Liver (tissue), 9 donors: Measurements from ENCODE around the gene CLEC3B. TPM values are rescaled to one million over a fixed set of nuclear protein-coding genes. Genes with fewer than 3 reads are reported as not detected.

Experiments
- DNase-seq: peaks from one replicate; pipeline ENCODE4 v3.0.0-alpha.2; 2017; ENCODE audit warnings: low spot score
- H3K27ac ChIP-seq, 2 donors: one replicate each; pipeline ENCODE4 v1.7.0; 2013; ENCODE audit warnings: inconsistent platforms in 2 of 2, low read length in 2 of 2, control low read depth in 1 of 2, low read depth in 1 of 2, mild to moderate bottlenecking in 1 of 2
- H3K27me3 ChIP-seq, 4 donors: one replicate each; pipeline versions ENCODE4 v1.6.1 to v1.7.0; 2013; ENCODE audit warnings: low read length in 3 of 4, inconsistent platforms in 1 of 4, mild to moderate bottlenecking in 1 of 4, moderate library complexity in 1 of 4; ENCODE audit not compliant: control insufficient read depth in 4 of 4, insufficient read depth in 4 of 4
- H3K36me3 ChIP-seq, 4 donors: one replicate each; pipeline versions ENCODE4 v1.6.1 to v1.7.0; 2013; ENCODE audit warnings: low read length in 3 of 4, mild to moderate bottlenecking in 3 of 4, low read depth in 1 of 4, moderate library complexity in 1 of 4; ENCODE audit not compliant: control insufficient read depth in 4 of 4, insufficient read depth in 3 of 4
- H3K4me1 ChIP-seq, 4 donors: one replicate each; pipeline versions ENCODE4 v1.6.1 to v1.7.0; 2013; ENCODE audit warnings: low read length in 3 of 4, mild to moderate bottlenecking in 3 of 4, moderate library complexity in 1 of 4; ENCODE audit not compliant: control insufficient read depth in 4 of 4, insufficient read depth in 4 of 4
- H3K4me3 ChIP-seq, 3 donors: one replicate each; pipeline versions ENCODE4 v1.6.1 to v1.7.0; 2013; ENCODE audit warnings: low read length in 3 of 3, control low read depth in 1 of 3, low read depth in 1 of 3, mild to moderate bottlenecking in 1 of 3
- H3K9ac ChIP-seq, 2 donors: one replicate each; pipeline ENCODE4 v1.7.0; 2013; ENCODE audit warnings: low read length in 2 of 2, mild to moderate bottlenecking in 2 of 2, moderate library complexity in 2 of 2, control low read depth in 1 of 2, low read depth in 1 of 2
- H3K9me3 ChIP-seq, 4 donors: one replicate each; pipeline versions ENCODE4 v1.6.1 to v1.7.0; 2013; ENCODE audit warnings: low read length in 3 of 4; ENCODE audit not compliant: control insufficient read depth in 4 of 4
- ATF3 ChIP-seq: IDR thresholded peaks from 2 replicates; pipeline ENCODE4 v1.6.1; 2016; ENCODE audit warnings: antibody characterized with exemption
- CTCF ChIP-seq: fragments of 150-350 bp; IDR thresholded peaks from 2 replicates; pipeline ENCODE4 v1.5.1; 2017; ENCODE audit warnings: improper control_type of control experiment, low read depth, low read length; ENCODE audit not compliant: missing input control
- FOXA1 ChIP-seq: IDR thresholded peaks from 2 replicates; pipeline ENCODE4 v1.6.1; 2016; ENCODE audit warnings: antibody characterized with exemption
- FOXA2 ChIP-seq: IDR thresholded peaks from 2 replicates; pipeline ENCODE4 v1.6.1; 2016; ENCODE audit warnings: antibody characterized with exemption
- GABPA ChIP-seq, 2 donors: IDR thresholded peaks in 1 of 2; conservative IDR thresholded peaks in 1 of 2; 2 replicates each; pipeline ENCODE4 v1.6.1; 2016; ENCODE audit warnings: antibody characterized with exemption in 2 of 2, mild to moderate bottlenecking in 1 of 2, moderate library complexity in 1 of 2
- HNF4A ChIP-seq, 2 donors: conservative IDR thresholded peaks; 2 replicates each; pipeline ENCODE4 v1.6.1; 2016; ENCODE audit warnings: antibody characterized with exemption in 2 of 2, mild to moderate bottlenecking in 2 of 2
- HNF4G ChIP-seq: IDR thresholded peaks from 2 replicates; pipeline ENCODE4 v1.6.1; 2016; ENCODE audit warnings: antibody characterized with exemption
- JUND ChIP-seq, 2 donors: IDR thresholded peaks; 2 replicates each; pipeline ENCODE4 v1.6.1; 2016; ENCODE audit warnings: antibody characterized with exemption in 2 of 2
- MAX ChIP-seq: IDR thresholded peaks from 2 replicates; pipeline ENCODE4 v1.6.1; 2016; ENCODE audit warnings: antibody characterized with exemption
- NR2F2 ChIP-seq: IDR thresholded peaks from 2 replicates; pipeline ENCODE4 v1.6.1; 2016; ENCODE audit warnings: antibody characterized with exemption
- REST ChIP-seq: IDR thresholded peaks from 2 replicates; pipeline ENCODE4 v1.6.1; 2016; ENCODE audit warnings: antibody characterized with exemption, mild to moderate bottlenecking
- RXRA ChIP-seq, 2 donors: IDR thresholded peaks; 2 replicates each; pipeline ENCODE4 v1.6.1; 2017 to 2018; ENCODE audit warnings: antibody characterized with exemption in 2 of 2, mild to moderate bottlenecking in 1 of 2
- SP1 ChIP-seq: IDR thresholded peaks from 2 replicates; pipeline ENCODE4 v1.6.1; 2018; ENCODE audit warnings: antibody characterized with exemption, mild to moderate bottlenecking
- YY1 ChIP-seq: IDR thresholded peaks from 2 replicates; pipeline ENCODE4 v1.6.1; 2016; ENCODE audit warnings: antibody characterized with exemption, mild to moderate bottlenecking
- WGBS: extraction: QIAGEN DNeasy Blood & Tissue Kit; methylation state at CpG from one replicate; pipeline ENCODE4 v1.1.7; 2013; 5-methylcytosine and 5-hydroxymethylcytosine counted together
- polyA plus RNA-seq, 2 donors: library from polyadenylated mRNA; stranded (reverse) in 1 of 2; unstranded in 1 of 2; fragments of 200-250 nt in 1 of 2; fragments of >200 nt in 1 of 2; fragmentation: Nextera tagmentation in 1 of 2; extraction: Ambion mirVana in 1 of 2; gene quantifications; one replicate each; pipeline versions ENCODE4 v1.2.1 to v1.2.3, GENCODE V29; 2013 to 2015
- total RNA-seq, 2 donors: library from RNA; depleted of rRNA; stranded (reverse); fragments of >200 nt; gene quantifications; one replicate each; pipeline ENCODE4 v1.2.3, GENCODE V29; 2014
- donor health status: healthy.
- donor health status: healthy.
- donor health status: healthy.
- donor health status: healthy.
- donor health status: healthy.

CLEC3B gene
- total and polyA plus RNA-seq, 4 donors: 7.7 to 28.8 (median 13.0) TPM

GRCh38 chr3:45008117-45008516, 18.0 kb upstream of the CLEC3B start:
- Histone ChIP-seq H3K9ac (no peak overlapping the region), H3K27me3 (no peaks in the 10 kb centered on the region), H3K4me1 (peaks cover 0 to 5% (median 1%) of the 10 kb centered on the region in 4 donors), H3K4me3 (no peak overlapping the region), H3K36me3 (peaks cover 8 to 45% (median 20%) of the 10 kb centered on the region in 4 donors), H3K9me3 (no peaks in the 10 kb centered on the region), H3K27ac (no peak overlapping the region)
- WGBS: 100% methylated on average over 1 of the region's 1 CpG
- no peak for TF ChIP-seq YY1
- no peak for TF ChIP-seq MAX
- TF ChIP-seq FOXA1: no peak
- no peak for TF ChIP-seq FOXA2
- no peak for TF ChIP-seq NR2F2
- TF ChIP-seq HNF4A (conservative IDR thresholded peaks at IDR 0.05): no peak
- no peak for DNase-seq

GRCh38 chr3:45009868-45010267, 16.2 kb upstream of the CLEC3B start:
- peaks cover 0 to 5% (median 3%) of the 10 kb centered on the region in 4 donors for H3K4me1 ChIP-seq
- no peak overlapping the region for H3K27ac ChIP-seq
- DNase-seq: no peak
- no peak overlapping the region for H3K4me3 ChIP-seq
- no peak overlapping the region for H3K9ac ChIP-seq
- WGBS: 97% methylated on average over 1 of the region's 1 CpG
- no peaks in the 10 kb centered on the region for H3K27me3 ChIP-seq
- TF ChIP-seq JUND (IDR thresholded peaks at IDR 0.05) (no peak), ATF3 (no peak), SP1 (no peak), FOXA1 (no peak), FOXA2 (no peak), MAX (no peak), REST (no peak), GABPA (IDR thresholded peaks at IDR 0.05 in 1 of 2, conservative IDR thresholded peaks at IDR 0.05 in 1 of 2) (no peak), YY1 (no peak)
- peaks cover 5 to 40% (median 17%) of the 10 kb centered on the region in 4 donors for H3K36me3 ChIP-seq
- H3K9me3 ChIP-seq: no peaks in the 10 kb centered on the region

GRCh38 chr3:45010811-45011333, 15.2 kb upstream of the CLEC3B start:
- peaks cover 0 to 5% (median 3%) of the 10 kb centered on the region in 4 donors for H3K4me1 ChIP-seq
- no peak for DNase-seq
- no peaks in the 10 kb centered on the region for H3K9me3 ChIP-seq
- H3K9ac ChIP-seq: no peak overlapping the region
- WGBS: 95% methylated on average over 3 of the region's 3 CpGs
- no peaks in the 10 kb centered on the region for H3K27me3 ChIP-seq
- H3K27ac ChIP-seq: no peak overlapping the region
- H3K4me3 ChIP-seq: no peak overlapping the region
- H3K36me3 ChIP-seq: peaks cover 5 to 36% (median 17%) of the 10 kb centered on the region in 4 donors
- no peak for TF ChIP-seq NR2F2
- TF ChIP-seq CTCF: no peak
- no peak for TF ChIP-seq JUND (IDR thresholded peaks at IDR 0.05)
- no peak for TF ChIP-seq MAX
- TF ChIP-seq ATF3: no peak
- no peak for TF ChIP-seq FOXA1
- TF ChIP-seq RXRA (IDR thresholded peaks at IDR 0.05): no peak
- no peak for TF ChIP-seq GABPA (IDR thresholded peaks at IDR 0.05 in 1 of 2, conservative IDR thresholded peaks at IDR 0.05 in 1 of 2)
- no peak for TF ChIP-seq HNF4G
- no peak for TF ChIP-seq SP1
- no peak for TF ChIP-seq HNF4A (conservative IDR thresholded peaks at IDR 0.05)
- no peak for TF ChIP-seq FOXA2
- no peak for TF ChIP-seq REST
